Breast epithelium (tissue), 3 donors: ENCODE measurements around the gene THOC6.

Experiments
- CTCF ChIP-seq, 3 donors: fragments of 450-650 bp; IDR thresholded peaks; one replicate each; pipeline ENCODE4 v1.5.1; 2016 to 2017; ENCODE audit warnings: antibody characterized with exemption in 3 of 3, mild to moderate bottlenecking in 3 of 3, moderate library complexity in 3 of 3
- POLR2A ChIP-seq: fragments of 450-650 bp; IDR thresholded peaks from one replicate; pipeline ENCODE4 v1.6.1; 2016; ENCODE audit warnings: antibody characterized with exemption, mild to moderate bottlenecking, moderate library complexity
- POLR2AphosphoS5 ChIP-seq, 3 donors: sonication (generic); formaldehyde crosslinking; IDR thresholded peaks; one replicate each; pipeline ENCODE4 v1.6.1; 2017; ENCODE audit warnings: antibody characterized with exemption in 3 of 3

GRCh38 chr16:3073448-3073847 is 49.6 kb downstream of the THOC6 start:
- TF ChIP-seq POLR2AphosphoS5 (IDR thresholded peaks at IDR 0.05), result no peak
- TF ChIP-seq CTCF (IDR thresholded peaks at IDR 0.05), result no peak
- no peak for TF ChIP-seq POLR2A
